GM12878 (cell line): ENCODE data around the gene FBXO27. TPM values are rescaled to one million over a fixed set of nuclear protein-coding genes. Genes with fewer than 3 reads are reported as not detected.

Experiments used
- ATAC-seq: fragments of 200-7000 bp; cut with Tn5 transposase; 3 replicates; pipeline ENCODE4 v1.9.1; 2020; ENCODE audit warnings: mild to moderate bottlenecking, moderate library complexity
- BruUV-seq: library from RNA; stranded (reverse); fragments of 400-500 nt; replicated peaks from 2 replicates; lab custom pipeline; 2021; lab: Mats Ljungman, UMichigan
- CTCF ChIA-PET: fragments of 300-600 bp; sonication (Branson Sonifier 250); formaldehyde crosslinking; extraction: SDS; loops from one replicate; lab custom pipeline; 2021; ENCODE audit warnings: inconsistent platforms; lab: Yijun Ruan, JAX
- POLR2A ChIA-PET: fragments of 350-600 bp; formaldehyde crosslinking; extraction: SDS; loops from one replicate; lab custom pipeline; 2021; ENCODE audit warnings: inconsistent platforms; lab: Charles Lee
- RAD21 ChIA-PET: fragments of 300-600 bp; sonication (Branson Sonifier 250); formaldehyde crosslinking; loops from one replicate; lab custom pipeline; 2023; ENCODE audit warnings: antibody characterized with exemption; ENCODE audit not compliant: unreplicated experiment; lab: Charles Lee
- SMC1A ChIA-PET: fragments of 300-600 bp; sonication (Branson Sonifier 250); formaldehyde crosslinking; loops from one replicate; lab custom pipeline; 2023; ENCODE audit not compliant: unreplicated experiment, uncharacterized antibody; lab: Charles Lee
- DNase-seq: peaks from one replicate; pipeline ENCODE4 v3.0.0-alpha.2; 2011; ENCODE audit warnings: low read depth, low spot score
- FAIRE-seq: peaks from 3 replicates; lab custom pipeline; 2011; peaks lifted over from hg19 to GRCh38; lab: Jason Lieb, UNC
- H2AFZ ChIP-seq: 2 replicates; pipeline ENCODE4 v1.6.0; 2011; ENCODE audit warnings: low read depth, low read length, control low read depth; ENCODE audit not compliant: control insufficient read depth
- H3K27ac ChIP-seq: 2 replicates; pipeline ENCODE4 v1.5.1; 2011; ENCODE audit warnings: control low read depth; ENCODE audit not compliant: control insufficient read depth, insufficient read depth
- H3K27me3 ChIP-seq, 2 experiments: replicated peaks in 1 of 2; 2 replicates each; pipeline versions ENCODE4 v1.6.0 to v1.6.1; 2011; ENCODE audit warnings: low read length in 1 of 2; ENCODE audit not compliant: control insufficient read depth in 2 of 2, insufficient read depth in 2 of 2
- H3K36me3 ChIP-seq, 2 experiments: 2 replicates each; pipeline ENCODE4 v1.5.1; 2011; ENCODE audit warnings: low read length in 1 of 2; ENCODE audit not compliant: control insufficient read depth in 2 of 2, insufficient read depth in 2 of 2
- H3K4me1 ChIP-seq: 2 replicates; pipeline ENCODE4 v1.6.1; 2011; ENCODE audit warnings: mild to moderate bottlenecking, low read length, moderate library complexity, mixed read lengths; ENCODE audit not compliant: control insufficient read depth, insufficient read depth
- H3K4me2 ChIP-seq: 2 replicates; pipeline ENCODE4 v1.6.0; 2011; ENCODE audit warnings: control low read depth; ENCODE audit not compliant: control insufficient read depth, insufficient read depth
- H3K4me3 ChIP-seq: fragments of 200-600 bp; sonication (generic); 2 replicates; pipeline ENCODE4 v1.5.1; 2016
- H3K79me2 ChIP-seq: 2 replicates; pipeline ENCODE4 v1.6.0; 2011; ENCODE audit warnings: low read length; ENCODE audit not compliant: control insufficient read depth, insufficient read depth
- H3K9ac ChIP-seq: 2 replicates; pipeline ENCODE4 v1.8.0; 2011; ENCODE audit warnings: low read length, control low read depth, mixed read lengths; ENCODE audit not compliant: control insufficient read depth, insufficient read depth
- H3K9me3 ChIP-seq: replicated peaks from 3 replicates; pipeline ENCODE4 v1.5.1; 2011; ENCODE audit warnings: mild to moderate bottlenecking, low read length; ENCODE audit not compliant: control insufficient read depth, insufficient read depth
- H4K20me1 ChIP-seq: 2 replicates; pipeline ENCODE4 v1.6.0; 2011; ENCODE audit not compliant: control insufficient read depth, insufficient read depth
- FOXM1 ChIP-seq: IDR thresholded peaks from 2 replicates; pipeline ENCODE4 v1.6.1; 2012; ENCODE audit warnings: low read depth, mild to moderate bottlenecking, inconsistent platforms, low read length, moderate library complexity
- GATAD2B ChIP-seq: fragments of 450-650 bp; conservative IDR thresholded peaks from 2 replicates; pipeline ENCODE4 v1.6.1; 2017; ENCODE audit warnings: low read depth, mild to moderate bottlenecking, moderate library complexity
- MXI1 ChIP-seq: fragments of 150-350 bp; IDR thresholded peaks from 2 replicates; pipeline ENCODE4 v1.6.1; 2011; ENCODE audit warnings: low read depth, mild to moderate bottlenecking, inconsistent platforms, low read length, improper control_type of control experiment
- NBN ChIP-seq: fragments of 450-650 bp; IDR thresholded peaks from 2 replicates; pipeline ENCODE4 v1.6.1; 2016
- POLR2AphosphoS2 ChIP-seq: IDR thresholded peaks from 2 replicates; pipeline ENCODE4 v1.6.1; 2011; ENCODE audit warnings: low read depth, mild to moderate bottlenecking, low read length, improper control_type of control experiment, moderate library complexity
- in situ Hi-C: fragments of 300-500 bp; cut with MboI; formaldehyde crosslinking; loops from 9 replicates; pipeline ENCODE4 v1.14.3; 2018; ENCODE audit warnings: mixed read lengths
- intact Hi-C: fragments of 100-400 bp; cut with micrococcal nuclease; formaldehyde crosslinking; loops from one replicate; pipeline ENCODE4 v1.14.2; 2022; ENCODE audit not compliant: unreplicated experiment
- polyA plus RNA-seq, 11 experiments: library from polyadenylated mRNA; depleted of rRNA in 4 of 11; unstranded in 6 of 11; stranded (reverse) in 5 of 11; fragments of >200 nt; fragmentation: Nextera tagmentation in 4 of 11; fragmentation: Illumina TruSeq in 1 of 11; extraction: Ambion mirVana in 4 of 11; extraction: Trizol in 1 of 11; gene quantifications; 1 replicate in 1 of 11; 2 replicates in 10 of 11; pipeline versions ENCODE4 v1.2.1 to v1.2.3, GENCODE V29; 2011 to 2016; ENCODE audit warnings: inconsistent platforms in 2 of 11, missing spikeins in 2 of 11, low read depth in 1 of 11
- total RNA-seq, 4 experiments: library from RNA; depleted of rRNA in 3 of 4; stranded (reverse); fragments of >200 nt in 3 of 4; fragmentation: Illumina TruSeq in 1 of 4; extraction: Trizol in 1 of 4; gene quantifications; 2 replicates each; pipeline versions ENCODE4 v1.2.1 to v1.2.3, GENCODE V29; 2013 to 2021
- TF ChIP-seq, protein P1 (sequence below): fragments of 450-650 bp; IDR thresholded peaks from 2 replicates; pipeline ENCODE4 v1.6.1; 2017; ENCODE audit warnings: mild to moderate bottlenecking, moderate library complexity
- TF ChIP-seq, protein P2 (sequence below): fragments of 450-650 bp; IDR thresholded peaks from 2 replicates; pipeline ENCODE4 v1.6.1; 2017; ENCODE audit warnings: mild to moderate bottlenecking, low read depth, inconsistent platforms; ENCODE audit not compliant: poor library complexity, severe bottlenecking
- TF ChIP-seq, protein P3 (sequence below): fragments of 450-650 bp; IDR thresholded peaks from 2 replicates; pipeline ENCODE4 v1.6.1; 2017; ENCODE audit warnings: mild to moderate bottlenecking

The FBXO27 gene
- total and polyA plus RNA-seq, 10 of the 15 experiments (the other 5 are each of a cell fraction or from before 2014, with no cell fraction given): 3.1 to 15.4 (median 7.1) TPM

GRCh38 chr19:39036581-39036980 lies 4.2 kb upstream of the FBXO27 start:
- Histone ChIP-seq H3K27ac (no peak overlapping the region), H3K79me2 (no peaks in the 10 kb centered on the region), H3K9ac (no peak overlapping the region), H3K36me3 (no peaks in the 10 kb centered on the region), H3K4me2 (no peak overlapping the region), H2AFZ (no peak overlapping the region), H3K9me3 (no peaks in the 10 kb centered on the region; the same call in 2 of the 3 replicates), H3K27me3 (no peaks in the 10 kb centered on the region), H3K4me1 (0 out of 2 replicates have a peak, but pooled peaks cover 3% of the 10 kb centered on the region), H4K20me1 (no peaks in the 10 kb centered on the region), H3K4me3 (no peak overlapping the region)
- ChIA-PET RAD21 (interaction anchor here (0.6 to 1.0 kb wide), 3 partner anchors 40 to 1129 kb away, joined by 3 to 4 read pairs (median 3); no protein-coding TSS in a partner anchor), POLR2A (interaction anchor here (0.6 to 0.7 kb wide), 2 partner anchors 74 to 194 kb away, joined by 3 read pairs; no protein-coding TSS in a partner anchor), CTCF (interaction anchor here (0.6 to 6.4 kb wide), 7 partner anchors 9 to 893 kb away, joined by 3 to 51 read pairs (median 3); partner anchors contain the start of gene SARS2), SMC1A (interaction anchor here (0.6 to 4.5 kb wide), 5 partner anchors 59 to 407 kb away, joined by 3 to 33 read pairs (median 4); partner anchors contain the start of gene FBXO17)
- no peak for DNase-seq
- in situ Hi-C loops: no loop called here
- no peak for ATAC-seq
- TF ChIP-seq MXI1 (no peak), POLR2AphosphoS2 (no peak), FOXM1 (no peak), NBN (no peak), GATAD2B (no peak)
- TF ChIP-seq, protein P1, sequence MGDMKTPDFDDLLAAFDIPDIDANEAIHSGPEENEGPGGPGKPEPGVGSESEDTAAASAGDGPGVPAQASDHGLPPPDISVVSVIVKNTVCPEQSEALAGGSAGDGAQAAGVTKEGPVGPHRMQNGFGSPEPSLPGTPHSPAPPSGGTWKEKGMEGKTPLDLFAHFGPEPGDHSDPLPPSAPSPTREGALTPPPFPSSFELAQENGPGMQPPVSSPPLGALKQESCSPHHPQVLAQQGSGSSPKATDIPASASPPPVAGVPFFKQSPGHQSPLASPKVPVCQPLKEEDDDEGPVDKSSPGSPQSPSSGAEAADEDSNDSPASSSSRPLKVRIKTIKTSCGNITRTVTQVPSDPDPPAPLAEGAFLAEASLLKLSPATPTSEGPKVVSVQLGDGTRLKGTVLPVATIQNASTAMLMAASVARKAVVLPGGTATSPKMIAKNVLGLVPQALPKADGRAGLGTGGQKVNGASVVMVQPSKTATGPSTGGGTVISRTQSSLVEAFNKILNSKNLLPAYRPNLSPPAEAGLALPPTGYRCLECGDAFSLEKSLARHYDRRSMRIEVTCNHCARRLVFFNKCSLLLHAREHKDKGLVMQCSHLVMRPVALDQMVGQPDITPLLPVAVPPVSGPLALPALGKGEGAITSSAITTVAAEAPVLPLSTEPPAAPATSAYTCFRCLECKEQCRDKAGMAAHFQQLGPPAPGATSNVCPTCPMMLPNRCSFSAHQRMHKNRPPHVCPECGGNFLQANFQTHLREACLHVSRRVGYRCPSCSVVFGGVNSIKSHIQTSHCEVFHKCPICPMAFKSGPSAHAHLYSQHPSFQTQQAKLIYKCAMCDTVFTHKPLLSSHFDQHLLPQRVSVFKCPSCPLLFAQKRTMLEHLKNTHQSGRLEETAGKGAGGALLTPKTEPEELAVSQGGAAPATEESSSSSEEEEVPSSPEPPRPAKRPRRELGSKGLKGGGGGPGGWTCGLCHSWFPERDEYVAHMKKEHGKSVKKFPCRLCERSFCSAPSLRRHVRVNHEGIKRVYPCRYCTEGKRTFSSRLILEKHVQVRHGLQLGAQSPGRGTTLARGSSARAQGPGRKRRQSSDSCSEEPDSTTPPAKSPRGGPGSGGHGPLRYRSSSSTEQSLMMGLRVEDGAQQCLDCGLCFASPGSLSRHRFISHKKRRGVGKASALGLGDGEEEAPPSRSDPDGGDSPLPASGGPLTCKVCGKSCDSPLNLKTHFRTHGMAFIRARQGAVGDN: no peak
- TF ChIP-seq, protein P2, sequence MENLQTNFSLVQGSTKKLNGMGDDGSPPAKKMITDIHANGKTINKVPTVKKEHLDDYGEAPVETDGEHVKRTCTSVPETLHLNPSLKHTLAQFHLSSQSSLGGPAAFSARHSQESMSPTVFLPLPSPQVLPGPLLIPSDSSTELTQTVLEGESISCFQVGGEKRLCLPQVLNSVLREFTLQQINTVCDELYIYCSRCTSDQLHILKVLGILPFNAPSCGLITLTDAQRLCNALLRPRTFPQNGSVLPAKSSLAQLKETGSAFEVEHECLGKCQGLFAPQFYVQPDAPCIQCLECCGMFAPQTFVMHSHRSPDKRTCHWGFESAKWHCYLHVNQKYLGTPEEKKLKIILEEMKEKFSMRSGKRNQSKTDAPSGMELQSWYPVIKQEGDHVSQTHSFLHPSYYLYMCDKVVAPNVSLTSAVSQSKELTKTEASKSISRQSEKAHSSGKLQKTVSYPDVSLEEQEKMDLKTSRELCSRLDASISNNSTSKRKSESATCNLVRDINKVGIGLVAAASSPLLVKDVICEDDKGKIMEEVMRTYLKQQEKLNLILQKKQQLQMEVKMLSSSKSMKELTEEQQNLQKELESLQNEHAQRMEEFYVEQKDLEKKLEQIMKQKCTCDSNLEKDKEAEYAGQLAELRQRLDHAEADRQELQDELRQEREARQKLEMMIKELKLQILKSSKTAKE: no peak
- TF ChIP-seq, protein P3, sequence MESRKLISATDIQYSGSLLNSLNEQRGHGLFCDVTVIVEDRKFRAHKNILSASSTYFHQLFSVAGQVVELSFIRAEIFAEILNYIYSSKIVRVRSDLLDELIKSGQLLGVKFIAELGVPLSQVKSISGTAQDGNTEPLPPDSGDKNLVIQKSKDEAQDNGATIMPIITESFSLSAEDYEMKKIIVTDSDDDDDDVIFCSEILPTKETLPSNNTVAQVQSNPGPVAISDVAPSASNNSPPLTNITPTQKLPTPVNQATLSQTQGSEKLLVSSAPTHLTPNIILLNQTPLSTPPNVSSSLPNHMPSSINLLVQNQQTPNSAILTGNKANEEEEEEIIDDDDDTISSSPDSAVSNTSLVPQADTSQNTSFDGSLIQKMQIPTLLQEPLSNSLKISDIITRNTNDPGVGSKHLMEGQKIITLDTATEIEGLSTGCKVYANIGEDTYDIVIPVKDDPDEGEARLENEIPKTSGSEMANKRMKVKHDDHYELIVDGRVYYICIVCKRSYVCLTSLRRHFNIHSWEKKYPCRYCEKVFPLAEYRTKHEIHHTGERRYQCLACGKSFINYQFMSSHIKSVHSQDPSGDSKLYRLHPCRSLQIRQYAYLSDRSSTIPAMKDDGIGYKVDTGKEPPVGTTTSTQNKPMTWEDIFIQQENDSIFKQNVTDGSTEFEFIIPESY: no peak
- BruUV-seq: no TSS peak
- intact Hi-C loops: no loop called here
- no peak for FAIRE-seq
